Activated T-cell treated with anti-CD3 and anti-CD28 coated beads, Interleukin-2, amount 50 U/mL, for 72 hours (primary cell): ENCODE data around the gene GABRB1. TPM values are rescaled to one million over a fixed set of nuclear protein-coding genes. Genes with fewer than 3 reads are reported as not detected.
A peak's percentile ranks its signal among the peaks of the same experiment; 100 is the strongest.
"Not testable (repeated sequence)": the region's sequence is repeated elsewhere in the genome, so short reads cannot be mapped to it uniquely, and the experiment has no call there.

Experiments
- ATAC-seq, 2 donors: fragments of 150-1000 bp; cut with Tn5 transposase; replicated peaks in 1 of 2; 2 replicates each; pipeline ENCODE4 v1.10.0; 2021; ENCODE audit warnings: moderate library complexity in 2 of 2, mild to moderate bottlenecking in 1 of 2
- DNase-seq, 2 donors: peaks; one replicate each; pipeline ENCODE4 v3.0.0; 2021 to 2022; ENCODE audit warnings: mixed read lengths in 1 of 2
- H3K27ac Mint-ChIP-seq: one replicate; pipeline ENCODE4 v1.8.0; 2022; ENCODE audit warnings: mild to moderate bottlenecking, moderate library complexity, mixed read lengths
- H3K27me3 Mint-ChIP-seq: one replicate; pipeline ENCODE4 v1.8.0; 2022; ENCODE audit warnings: low read depth, mixed read lengths
- H3K36me3 Mint-ChIP-seq, 2 donors: one replicate each; pipeline ENCODE4 v1.8.0; 2022; ENCODE audit warnings: mixed read lengths in 2 of 2, mild to moderate bottlenecking in 1 of 2; ENCODE audit not compliant: insufficient read depth in 2 of 2
- H3K4me1 Mint-ChIP-seq: one replicate; pipeline ENCODE4 v1.8.0; 2022; ENCODE audit warnings: low read depth, mixed read lengths
- H3K4me3 Mint-ChIP-seq, 2 donors: one replicate each; pipeline ENCODE4 v1.8.0; 2022; ENCODE audit warnings: mild to moderate bottlenecking in 2 of 2, mixed read lengths in 2 of 2, moderate library complexity in 2 of 2
- H3K9me3 Mint-ChIP-seq, 2 donors: one replicate each; pipeline ENCODE4 v1.8.0; 2022; ENCODE audit warnings: mixed read lengths in 2 of 2
- total RNA-seq, 2 donors: library from RNA; stranded (reverse); gene quantifications; one replicate each; pipeline ENCODE4 v1.2.3, GENCODE V29; 2022

Gene GABRB1
- total RNA-seq, 2 donors from 2014 or later, result not detected

DNA sequence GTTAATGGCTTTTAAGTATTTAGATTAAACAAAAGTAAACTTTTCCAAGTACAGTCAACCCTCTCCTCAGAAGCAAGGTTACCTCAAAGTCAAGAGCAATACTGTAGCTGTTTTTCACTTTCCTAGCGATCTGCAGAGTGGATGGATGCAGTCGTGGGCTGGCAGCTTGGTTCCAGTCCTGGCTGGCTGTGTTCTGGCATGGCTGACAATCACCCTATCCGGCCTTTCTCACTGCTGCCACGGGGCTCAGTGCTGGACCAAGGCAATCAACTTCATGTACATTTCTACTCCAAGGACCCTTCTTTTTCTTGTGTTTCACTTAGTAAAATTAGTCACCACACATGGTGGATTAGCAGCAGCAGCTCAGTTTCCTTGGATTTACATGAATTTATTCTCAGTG lies 208.3 kb downstream of the GABRB1 start:
- Mint-ChIP-seq H3K4me3 (no peak overlapping the region), H3K36me3 (no peaks in the 10 kb centered on the region), H3K27ac (no peak overlapping the region), H3K9me3 (peaks cover 0 to 2% of the 10 kb centered on the region in 2 donors), H3K4me1 (no peaks in the 10 kb centered on the region), H3K27me3 (no peaks in the 10 kb centered on the region)
- no peak for DNase-seq
- ATAC-seq, result no peak

DNA sequence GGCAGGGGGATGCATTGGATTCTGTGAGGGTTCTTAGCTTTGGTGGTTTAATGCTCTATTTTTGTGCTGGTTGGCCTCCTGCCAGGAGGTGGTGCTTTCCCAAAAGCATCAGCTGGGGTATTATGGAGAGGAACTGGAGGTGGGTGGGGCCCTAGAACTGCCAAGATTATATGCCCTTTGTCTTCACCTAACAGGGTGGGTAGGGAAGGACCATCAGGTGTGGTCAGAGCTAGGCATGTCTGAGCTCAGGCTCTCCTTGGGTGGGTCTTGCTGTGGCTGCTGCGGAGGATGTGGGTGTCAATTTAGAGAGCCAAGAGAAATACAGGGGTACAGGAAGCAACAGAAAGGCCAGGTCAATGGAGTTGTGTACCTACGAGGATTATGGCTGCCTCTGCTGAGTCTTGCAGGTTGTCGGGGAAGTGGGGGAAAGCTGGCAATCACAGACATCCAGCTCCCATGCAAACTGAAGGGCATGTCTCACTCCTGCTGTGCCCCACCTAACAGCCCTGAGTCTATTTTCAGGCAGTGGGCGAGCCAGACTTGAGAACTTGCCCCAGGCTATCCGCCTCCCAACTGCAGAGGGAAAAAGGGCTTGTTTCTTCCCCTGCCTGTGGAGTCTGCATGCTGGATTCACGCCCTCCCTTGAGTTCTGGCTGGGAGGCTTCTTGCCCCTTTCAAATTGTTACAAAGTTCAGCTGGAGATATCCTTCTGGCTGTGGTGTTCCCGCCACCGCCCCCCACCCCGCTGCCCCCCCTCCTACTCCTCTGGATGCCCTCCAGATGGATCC lies 220.2 kb downstream of the GABRB1 start:
- Mint-ChIP-seq H3K27ac (no peak overlapping the region), H3K36me3 (no peaks in the 10 kb centered on the region), H3K9me3 (peaks cover 2 to 7% of the 10 kb centered on the region in 2 donors), H3K4me3 (no peak overlapping the region), H3K27me3 (no peaks in the 10 kb centered on the region), H3K4me1 (no peaks in the 10 kb centered on the region)
- DNase-seq, result no peak
- no peak for ATAC-seq

GRCh38 chr4:47263721-47264120 lies 232.4 kb downstream of the GABRB1 start:
- Mint-ChIP-seq H3K27me3 (peaks cover 13% of the 10 kb centered on the region), H3K36me3 (no peaks in the 10 kb centered on the region), H3K27ac (no peak overlapping the region), H3K4me3 (no peak overlapping the region), H3K4me1 (no peaks in the 10 kb centered on the region), H3K9me3 (peaks cover 3 to 4% of the 10 kb centered on the region in 2 donors)
- ATAC-seq, result no peak
- DNase-seq, result no peak

DNA sequence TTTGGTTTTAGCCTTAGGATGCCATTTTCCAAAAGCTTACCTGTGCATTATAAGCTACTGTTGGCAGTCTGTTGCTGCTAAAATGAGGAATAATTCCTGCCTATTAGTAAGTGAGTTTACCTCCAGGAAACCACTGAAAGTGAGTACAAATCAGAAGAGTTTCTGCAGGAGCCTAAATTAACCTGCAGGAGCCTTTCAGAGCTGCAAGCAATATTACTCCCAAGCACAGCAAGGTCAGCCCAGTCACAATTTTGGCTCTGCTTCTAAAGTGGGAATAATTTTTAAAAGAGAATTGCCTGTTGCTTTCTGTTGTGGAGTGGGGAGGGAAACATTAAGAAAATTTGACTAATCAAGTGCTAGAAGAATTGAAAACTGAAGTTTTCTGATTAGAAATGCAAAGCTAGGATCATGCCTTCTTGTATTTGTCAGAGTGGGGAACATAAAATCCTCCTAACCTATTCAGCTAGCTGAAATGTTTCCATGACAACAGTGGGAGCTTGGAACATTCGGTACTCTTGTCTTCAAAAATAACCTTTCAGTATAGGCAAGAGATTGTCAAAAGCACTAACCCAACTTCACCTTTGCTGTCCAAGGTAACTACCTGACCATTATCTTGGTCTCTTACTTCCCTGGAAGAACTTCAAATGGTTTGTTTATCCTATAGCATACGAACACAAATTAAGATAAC lies 239.0 kb downstream of the GABRB1 start:
- no peaks in the 10 kb centered on the region for H3K4me1 Mint-ChIP-seq
- no peak overlapping the region for H3K4me3 Mint-ChIP-seq
- no peak for DNase-seq
- H3K36me3 Mint-ChIP-seq, result no peaks in the 10 kb centered on the region
- H3K27ac Mint-ChIP-seq, result no peak overlapping the region
- ATAC-seq, result no peak
- peaks cover 13% of the 10 kb centered on the region for H3K27me3 Mint-ChIP-seq
- no peaks in the 10 kb centered on the region for H3K9me3 Mint-ChIP-seq

DNA sequence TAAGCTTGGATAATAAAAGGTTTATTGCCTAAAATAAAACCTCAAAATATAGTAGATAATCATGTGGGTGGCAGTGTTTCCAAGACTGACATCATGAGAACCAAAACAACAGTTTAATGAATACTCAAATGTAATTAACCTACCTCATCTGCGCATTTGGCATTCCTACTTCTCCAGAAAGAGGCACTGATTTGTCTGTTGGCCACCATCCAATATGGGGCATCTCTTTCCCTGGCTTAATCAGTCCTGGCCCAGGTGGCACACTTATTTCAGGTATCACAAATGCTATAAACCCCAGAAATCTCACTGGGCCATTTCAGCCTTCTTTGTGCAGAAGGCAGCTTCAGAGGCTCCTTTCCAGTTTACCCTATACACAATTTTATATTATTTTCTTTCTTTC lies 239.9 kb downstream of the GABRB1 start:
- no peaks in the 10 kb centered on the region for H3K9me3 Mint-ChIP-seq
- DNase-seq (no peak), ATAC-seq (no peak)
- H3K4me3 Mint-ChIP-seq, result no peak overlapping the region
- H3K27ac Mint-ChIP-seq, result no peak overlapping the region
- peaks cover 6% of the 10 kb centered on the region for H3K27me3 Mint-ChIP-seq
- no peaks in the 10 kb centered on the region for H3K4me1 Mint-ChIP-seq
- no peaks in the 10 kb centered on the region for H3K36me3 Mint-ChIP-seq

GRCh38 chr4:47274901-47275300 lies 243.5 kb downstream of the GABRB1 start:
- ATAC-seq (no peak), DNase-seq (no peak)
- Mint-ChIP-seq H3K27me3 (no peaks in the 10 kb centered on the region), H3K36me3 (no peaks in the 10 kb centered on the region), H3K9me3 (no peaks in the 10 kb centered on the region), H3K4me1 (no peaks in the 10 kb centered on the region), H3K27ac (no peak overlapping the region), H3K4me3 (no peak overlapping the region)

- ATAC-seq (no peak), DNase-seq (no peak)
- no peaks in the 10 kb centered on the region for H3K36me3 Mint-ChIP-seq
- H3K9me3 Mint-ChIP-seq, result no peaks in the 10 kb centered on the region
- no peak overlapping the region for H3K4me3 Mint-ChIP-seq
- no peak overlapping the region for H3K27ac Mint-ChIP-seq
- no peaks in the 10 kb centered on the region for H3K27me3 Mint-ChIP-seq
- no peaks in the 10 kb centered on the region for H3K4me1 Mint-ChIP-seq
These were observed 244.2 kb downstream of the GABRB1 start for GRCh38 chr4:47275595-47275994.

- Mint-ChIP-seq H3K27me3 (no peaks in the 10 kb centered on the region), H3K9me3 (peaks cover 0 to 3% of the 10 kb centered on the region in 2 donors), H3K27ac (no peak overlapping the region), H3K4me3 (no peak overlapping the region), H3K4me1 (no peaks in the 10 kb centered on the region), H3K36me3 (peaks cover 0 to 2% of the 10 kb centered on the region in 2 donors)
- DNase-seq, result no peak
- ATAC-seq, result no peak
These were observed 247.3 kb downstream of the GABRB1 start for GRCh38 chr4:47278631-47279030.

- H3K27ac Mint-ChIP-seq, result no peak overlapping the region
- DNase-seq (peak in 1 of 2 donors; percentile 3), ATAC-seq (peak in 1 of 2 donors; percentile 51)
- H3K27me3 Mint-ChIP-seq, result no peaks in the 10 kb centered on the region
- no peaks in the 10 kb centered on the region for H3K4me1 Mint-ChIP-seq
- H3K9me3 Mint-ChIP-seq, result peaks cover 0 to 2% of the 10 kb centered on the region in 2 donors
- peaks cover 0 to under 1% of the 10 kb centered on the region in 2 donors for H3K36me3 Mint-ChIP-seq
- no peak overlapping the region for H3K4me3 Mint-ChIP-seq
These were observed 256.4 kb downstream of the GABRB1 start for GRCh38 chr4:47287735-47288134.

GRCh38 chr4:47289805-47290204 lies 258.4 kb downstream of the GABRB1 start:
- Mint-ChIP-seq H3K4me3 (no peak overlapping the region), H3K4me1 (no peaks in the 10 kb centered on the region), H3K9me3 (no peaks in the 10 kb centered on the region), H3K36me3 (no peaks in the 10 kb centered on the region), H3K27me3 (no peaks in the 10 kb centered on the region), H3K27ac (no peak overlapping the region)
- DNase-seq (no peak), ATAC-seq (no peak)

DNA sequence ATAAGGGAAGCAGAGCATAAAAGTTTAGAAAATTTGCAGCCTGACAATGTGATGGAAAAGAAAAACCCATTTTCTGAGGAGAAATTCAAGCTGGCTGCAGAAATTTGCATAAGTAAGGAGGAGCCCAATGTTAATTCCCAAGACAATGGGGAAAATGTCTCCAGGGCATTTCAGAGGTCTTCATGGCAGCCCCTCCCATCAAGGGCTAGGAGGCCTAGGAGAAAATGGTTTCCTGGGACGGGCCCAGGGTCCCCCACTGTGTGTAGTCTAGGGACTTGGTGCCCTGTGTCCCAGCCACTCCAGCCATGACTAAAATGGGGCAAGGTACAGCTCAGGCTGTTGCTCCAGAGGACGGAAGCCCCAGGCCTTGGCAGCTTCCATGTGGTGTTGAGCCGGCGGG lies 259.5 kb downstream of the GABRB1 start:
- not testable (repeated sequence) for H3K27ac Mint-ChIP-seq, DNase-seq, H3K4me3 Mint-ChIP-seq, H3K9me3 Mint-ChIP-seq, H3K36me3 Mint-ChIP-seq, H3K4me1 Mint-ChIP-seq, H3K27me3 Mint-ChIP-seq, ATAC-seq

GRCh38 chr4:47309165-47309564 lies 277.8 kb downstream of the GABRB1 start:
- no peak for ATAC-seq
- H3K27ac Mint-ChIP-seq, result no peak overlapping the region

DNA sequence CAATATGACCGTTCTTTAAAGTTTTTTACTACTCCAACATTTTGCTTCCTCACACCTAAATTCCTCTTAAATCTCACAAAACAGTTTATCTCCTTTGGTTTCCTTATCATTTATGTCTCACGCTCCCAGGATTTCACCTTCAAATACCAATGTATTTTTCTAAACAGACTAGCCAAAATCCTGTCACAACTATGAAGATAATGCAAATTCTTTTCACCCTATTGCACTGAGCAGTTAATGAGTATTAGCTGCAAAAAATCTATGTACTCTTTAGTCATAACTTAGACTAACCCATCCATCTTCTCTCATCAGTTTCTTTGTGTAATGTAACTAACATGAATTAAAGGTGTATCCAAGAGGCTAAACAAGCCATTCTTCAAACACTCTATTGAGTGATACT lies 280.8 kb downstream of the GABRB1 start:
- no peaks in the 10 kb centered on the region for H3K36me3 Mint-ChIP-seq
- peaks cover 10% of the 10 kb centered on the region for H3K4me1 Mint-ChIP-seq
- H3K4me3 Mint-ChIP-seq, result no peak overlapping the region
- H3K9me3 Mint-ChIP-seq, result peaks cover 0 to 1% of the 10 kb centered on the region in 2 donors
- DNase-seq (no peak), ATAC-seq (no peak)
- peaks cover 18% of the 10 kb centered on the region for H3K27me3 Mint-ChIP-seq
- H3K27ac Mint-ChIP-seq, result no peak overlapping the region

More at GRCh38 chr4:47309165-47309564, 277.8 kb downstream of the GABRB1 start:
- H3K9me3 Mint-ChIP-seq, result no peaks in the 10 kb centered on the region
- DNase-seq, result no peak
- no peaks in the 10 kb centered on the region for H3K36me3 Mint-ChIP-seq
- peaks cover 5% of the 10 kb centered on the region for H3K27me3 Mint-ChIP-seq
- H3K4me1 Mint-ChIP-seq, result no peaks in the 10 kb centered on the region
- H3K4me3 Mint-ChIP-seq, result no peak overlapping the region
